ENCODE measurements around the gene RHOXF1.
"Not testable (repeated sequence)": the region's sequence is repeated elsewhere in the genome, so short reads cannot be mapped to it uniquely, and the experiment has no call there.

RHOXF1 gene

GRCh38 chrX:120115438-120115963 lies at the start of gene RHOXF1:
Gene RHOXF1, minus strand, starts transcription at chrX:120115913. Its CDS starts 51 bp downstream, at chrX:120115862.
- DNase-seq (ENCODE audit: low read depth, low spot score), result no peak
- no peak within 1 kb of the TSS for H3K4me3 ChIP-seq (ENCODE audit: low read depth, low read length)
- ChIA-PET CTCF (no interaction called here), POLR2A (no interaction called here)
- TF ChIP-seq CTCF (IDR thresholded peaks at IDR 0.05; ENCODE audit: insufficient read depth, low read length, missing control alignments), result no peak

GRCh38 chrX:120159086-120159485 lies 43.4 kb upstream of the RHOXF1 start:
- H3K4me3 ChIP-seq (ENCODE audit: low read depth, low read length); DNase-seq (ENCODE audit: low read depth, low spot score); CTCF ChIA-PET; POLR2A ChIA-PET: not testable (repeated sequence)

GRCh38 chrX:120158313-120158712 lies 42.6 kb upstream of the RHOXF1 start, which contains the start of gene RHOXF2:
Gene RHOXF2, plus strand, starts transcription at chrX:120158613. Its CDS starts 138 bp downstream, at chrX:120158751.
- POLR2A ChIA-PET; H3K4me3 ChIP-seq (ENCODE audit: low read depth, low read length); CTCF ChIA-PET; DNase-seq (ENCODE audit: low read depth, low spot score): not testable (repeated sequence)

GRCh38 chrX:120150109-120150744 lies 34.5 kb upstream of the RHOXF1 start:
- H3K4me3 ChIP-seq (ENCODE audit: low read depth, low read length); CTCF ChIA-PET; POLR2A ChIA-PET; DNase-seq (ENCODE audit: low read depth, low spot score): not testable (repeated sequence)

- DNase-seq (ENCODE audit: low read depth, low spot score), result no peak
- POLR2A ChIA-PET, result no interaction called here
- H3K4me3 ChIP-seq (ENCODE audit: low read depth, low read length), result no peak overlapping the region
- TF ChIP-seq CTCF (IDR thresholded peaks at IDR 0.05; ENCODE audit: insufficient read depth, low read length, missing control alignments), result no peak
- CTCF ChIA-PET, result no interaction called here
These were observed 31.8 kb upstream of the RHOXF1 start for GRCh38 chrX:120147537-120147936.

- POLR2A ChIA-PET; H3K4me3 ChIP-seq (ENCODE audit: low read depth, low read length); CTCF ChIA-PET; DNase-seq (ENCODE audit: low read depth, low spot score): not testable (repeated sequence)
These were observed 30.6 kb upstream of the RHOXF1 start for GRCh38 chrX:120146323-120146722.

GRCh38 chrX:120145295-120145925 lies 29.7 kb upstream of the RHOXF1 start:
- no peak for DNase-seq (ENCODE audit: low read depth, low spot score)
- POLR2A ChIA-PET, result no interaction called here
- TF ChIP-seq CTCF (IDR thresholded peaks at IDR 0.05; ENCODE audit: insufficient read depth, low read length, missing control alignments), result no peak
- no peak overlapping the region for H3K4me3 ChIP-seq (ENCODE audit: low read depth, low read length)
- CTCF ChIA-PET, result no interaction called here

- DNase-seq (ENCODE audit: low read depth, low spot score), result no peak
- POLR2A ChIA-PET, result no interaction called here
- no peak for TF ChIP-seq CTCF (IDR thresholded peaks at IDR 0.05; ENCODE audit: insufficient read depth, low read length, missing control alignments)
- CTCF ChIA-PET, result no interaction called here
- H3K4me3 ChIP-seq (ENCODE audit: low read depth, low read length), result peak overlapping the region; percentile 33
These were observed 28.6 kb upstream of the RHOXF1 start for GRCh38 chrX:120144178-120144844.
